Measurements from ENCODE around the gene LSM4. TPM values are rescaled to one million over a fixed set of nuclear protein-coding genes. Genes with fewer than 3 reads are reported as not detected.

The LSM4 gene
- total RNA-seq, 1 donor from 2014 or later: 80.3 TPM

DNA sequence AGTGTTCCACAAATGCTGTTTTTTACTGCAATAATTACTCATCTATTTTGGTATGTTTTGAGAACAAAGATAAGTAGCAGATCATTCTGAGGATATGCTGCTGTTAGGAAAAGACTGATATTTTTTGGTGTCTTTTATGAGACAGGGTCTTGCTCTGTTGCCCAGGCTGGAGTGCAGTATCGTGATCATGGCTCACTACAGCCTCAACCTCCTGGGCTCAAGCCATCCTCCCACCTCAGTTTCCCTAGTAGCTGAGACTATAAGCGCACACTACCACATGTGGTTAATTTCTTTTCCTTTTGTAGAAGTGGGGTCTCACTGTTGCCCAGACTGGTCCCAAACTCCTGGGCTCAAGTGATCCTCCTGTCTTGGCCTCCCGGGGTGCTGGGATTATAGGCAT lies 9.5 kb downstream of the LSM4 start:
- no peak for FAIRE-seq
- no peak for DNase-seq (ENCODE audit: low spot score in 2 of 2)

- DNase-seq (ENCODE audit: low spot score in 2 of 2): no peak
- FAIRE-seq: no peak
These were observed 10.8 kb downstream of the LSM4 start for GRCh38 chr19:18312092-18312534.

DNA sequence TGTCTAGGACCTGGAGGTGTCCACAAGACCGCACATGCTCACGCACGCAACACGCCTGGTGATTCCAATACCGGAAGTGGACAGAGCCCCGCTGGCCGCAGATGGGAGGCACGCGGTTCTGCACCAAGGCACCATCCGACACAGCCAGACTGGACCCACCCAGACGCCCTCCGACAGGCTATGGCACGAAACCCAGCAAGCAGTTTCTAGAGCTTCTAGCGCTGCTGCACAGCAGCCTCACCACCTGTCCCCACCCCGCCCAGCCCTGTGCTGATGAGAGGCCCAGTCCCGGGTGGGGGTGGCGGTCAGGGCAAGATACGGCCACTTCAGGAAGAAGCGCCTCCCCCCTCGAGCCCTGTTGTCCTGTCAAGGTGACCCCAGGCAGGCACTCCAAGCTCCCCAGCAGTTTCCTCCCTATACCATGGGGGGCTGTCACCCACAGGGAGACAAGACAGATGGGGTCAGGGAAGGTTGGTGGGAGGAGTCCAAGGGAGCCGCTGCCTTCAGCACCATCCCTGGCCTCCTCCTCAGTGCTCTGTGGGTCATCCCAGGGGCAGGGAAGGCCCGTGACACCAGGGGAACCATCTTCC lies 11.3 kb downstream of the LSM4 start:
- FAIRE-seq: no peak
- DNase-seq (ENCODE audit: low spot score in 2 of 2): no peak

- no peak for FAIRE-seq
- no peak for DNase-seq (ENCODE audit: low spot score in 2 of 2)
These were observed 11.9 kb downstream of the LSM4 start for GRCh38 chr19:18310966-18311365.

DNA sequence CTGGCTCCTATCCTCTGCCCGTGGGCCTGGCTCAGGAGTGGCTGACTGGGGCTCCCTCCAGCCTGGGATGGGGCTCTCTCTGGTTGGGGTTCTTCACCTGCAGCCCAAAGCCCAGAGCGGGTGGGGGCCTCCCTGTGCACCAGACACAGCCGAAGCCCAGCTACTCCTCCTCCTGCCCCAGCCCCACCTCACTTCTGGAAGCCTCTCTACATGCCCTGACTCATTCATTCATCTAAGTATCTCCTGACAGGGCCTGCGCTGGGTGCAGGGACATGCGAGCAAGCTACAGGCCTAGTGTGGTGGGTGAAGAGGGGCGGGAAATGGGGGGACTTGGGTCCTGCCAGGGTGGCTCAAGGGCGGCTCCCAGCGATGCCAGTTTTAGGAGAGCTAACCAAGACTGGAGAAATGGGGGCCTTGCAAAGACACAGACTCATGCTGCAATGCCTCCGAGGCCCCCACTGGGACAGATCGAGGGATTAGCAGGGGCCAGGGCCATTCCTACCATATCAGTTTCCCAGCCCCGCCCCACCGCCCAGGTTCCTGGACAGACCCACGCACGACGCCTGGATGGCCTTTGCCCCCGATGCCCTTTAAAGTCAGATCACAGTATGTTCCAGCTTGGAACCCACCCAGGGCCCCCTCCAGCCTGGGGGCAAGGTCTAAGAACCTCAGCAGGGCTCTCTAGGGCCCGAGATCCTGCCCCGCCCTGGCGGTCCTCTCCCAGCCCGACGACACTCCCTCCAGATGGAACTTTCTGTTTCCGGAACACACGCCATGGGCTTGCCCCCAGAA lies 12.6 kb downstream of the LSM4 start:
- DNase-seq (ENCODE audit: low spot score in 2 of 2) (no peak), FAIRE-seq (no peak)

GRCh38 chr19:18309525-18310064 lies 13.3 kb downstream of the LSM4 start:
- FAIRE-seq (no peak), DNase-seq (ENCODE audit: low spot score in 2 of 2) (no peak)

DNA sequence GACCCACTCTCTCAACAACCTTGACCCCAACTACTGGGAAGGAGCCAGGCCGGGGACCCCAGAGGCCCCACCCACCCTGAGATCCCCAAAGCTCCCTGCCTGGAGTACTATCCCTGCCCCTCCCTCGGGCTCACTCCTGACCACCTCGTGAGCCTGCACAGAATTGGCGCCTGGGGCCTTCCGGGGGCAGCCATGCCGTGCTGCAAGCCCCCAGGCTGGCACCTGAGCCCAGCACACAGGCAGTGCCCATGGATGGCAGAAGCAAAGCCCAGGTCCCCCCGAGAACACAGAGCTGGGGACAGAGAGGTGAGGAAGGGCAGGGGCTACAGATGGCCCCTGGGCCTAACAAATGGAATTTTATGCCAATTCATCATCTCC lies 13.9 kb downstream of the LSM4 start:
- no peak for FAIRE-seq

DNA sequence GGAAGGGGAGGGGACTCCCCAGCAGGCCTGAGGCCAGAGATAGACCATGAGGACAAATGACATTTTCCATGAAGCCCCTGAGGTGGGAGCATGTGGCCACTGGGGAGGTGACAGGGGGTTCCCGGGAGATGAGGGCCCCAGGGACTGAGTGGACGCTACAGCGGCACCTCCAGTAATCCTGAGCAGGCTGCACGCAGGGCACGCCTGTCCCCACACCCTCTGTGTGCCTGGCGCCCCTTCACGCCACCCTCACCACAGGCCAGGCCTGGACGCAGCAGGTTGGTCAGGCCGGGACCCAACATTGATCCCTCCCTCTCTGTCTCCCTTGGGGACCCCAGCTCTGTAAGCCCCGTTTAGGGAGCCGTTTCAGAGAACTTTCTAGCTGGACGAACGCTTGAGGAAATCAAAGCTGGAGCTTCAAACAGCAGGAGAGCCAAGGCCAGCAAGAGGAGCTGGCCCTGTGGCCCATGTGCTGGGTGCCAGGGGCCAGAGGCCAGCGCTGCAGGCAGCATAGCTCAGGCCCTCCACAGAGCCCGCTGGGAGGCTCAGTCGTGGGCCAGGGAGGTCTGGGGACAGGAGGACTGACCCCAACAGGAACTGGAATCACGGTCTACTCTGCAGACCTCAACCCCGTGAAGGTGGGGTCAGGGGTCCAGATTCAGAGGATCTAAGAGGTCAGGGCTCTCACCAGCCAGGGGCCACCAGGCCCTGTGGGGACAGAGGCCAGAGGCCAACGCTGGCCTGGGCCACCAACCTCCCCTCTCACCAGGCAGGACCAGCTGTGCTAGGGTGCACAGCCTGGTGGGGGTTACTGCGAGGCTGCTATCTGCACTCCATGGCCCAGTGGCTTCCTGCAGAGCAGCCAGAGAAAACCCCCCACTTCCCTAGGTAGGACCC lies 14.6 kb downstream of the LSM4 start:
- no peak for FAIRE-seq
- DNase-seq (ENCODE audit: low spot score in 2 of 2): no peak

More for the DNA sequence above, 13.9 kb downstream of the LSM4 start:
- no peak for DNase-seq (ENCODE audit: low spot score in 2 of 2)

DNA sequence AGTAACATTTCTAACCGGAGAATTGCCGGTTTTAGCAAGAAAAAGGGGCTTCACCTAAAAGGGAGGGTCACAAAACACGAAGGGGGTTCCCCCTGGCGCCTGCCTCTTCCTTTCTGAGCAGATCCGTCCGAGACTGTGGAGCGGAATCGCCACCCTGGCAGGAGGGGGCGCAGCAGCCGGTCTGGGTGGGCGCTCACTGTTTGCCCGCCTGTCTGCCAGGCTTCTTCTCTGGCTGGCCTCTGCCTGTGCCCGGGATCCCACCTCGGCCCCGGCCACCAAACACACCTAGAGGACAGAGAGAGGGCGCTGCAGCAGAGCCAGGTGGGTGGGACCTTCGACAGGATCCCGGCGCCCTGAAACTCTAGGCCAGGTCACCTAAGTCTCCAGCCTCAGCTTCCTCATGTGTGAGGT lies 15.6 kb downstream of the LSM4 start:
- FAIRE-seq (no peak), DNase-seq (ENCODE audit: low spot score in 2 of 2) (no peak)

GRCh38 chr19:18306888-18307260 lies 16.0 kb downstream of the LSM4 start:
- DNase-seq (ENCODE audit: low spot score in 2 of 2) (no peak), FAIRE-seq (no peak)

DNA sequence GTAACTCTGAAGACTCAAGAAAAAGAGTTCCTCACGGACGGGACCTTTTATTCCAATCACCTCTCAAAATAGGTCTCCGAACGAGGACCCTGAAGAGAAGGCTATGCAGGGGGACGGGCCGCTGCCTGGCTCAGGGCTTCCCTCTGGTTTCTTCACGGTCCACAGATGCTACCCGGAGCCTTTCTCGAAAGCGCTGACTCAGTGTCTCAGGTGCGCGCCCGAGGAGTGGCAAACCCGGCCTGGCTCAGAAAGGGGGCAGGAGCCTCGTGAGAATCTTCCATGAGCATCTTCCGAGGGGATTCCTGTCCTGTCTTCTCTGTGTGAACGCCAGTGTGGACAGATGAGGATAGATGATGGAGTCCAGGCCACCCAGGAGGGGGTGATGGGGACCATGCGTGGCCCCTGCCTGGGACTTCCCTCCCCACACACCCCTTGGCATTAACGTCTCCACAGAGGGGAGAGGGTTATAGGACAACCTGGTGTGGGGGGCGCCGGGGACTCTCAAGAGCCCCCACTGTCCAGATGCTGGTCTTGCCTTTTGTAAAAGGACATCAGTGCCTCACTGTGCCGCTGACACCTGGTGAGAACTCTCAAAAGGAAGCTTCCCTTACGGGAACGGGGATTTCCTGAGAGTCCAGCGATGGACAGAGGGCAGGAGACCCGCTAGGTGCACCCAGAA lies 16.5 kb downstream of the LSM4 start:
- no peak for FAIRE-seq
- DNase-seq (ENCODE audit: low spot score in 2 of 2): no peak

DNA sequence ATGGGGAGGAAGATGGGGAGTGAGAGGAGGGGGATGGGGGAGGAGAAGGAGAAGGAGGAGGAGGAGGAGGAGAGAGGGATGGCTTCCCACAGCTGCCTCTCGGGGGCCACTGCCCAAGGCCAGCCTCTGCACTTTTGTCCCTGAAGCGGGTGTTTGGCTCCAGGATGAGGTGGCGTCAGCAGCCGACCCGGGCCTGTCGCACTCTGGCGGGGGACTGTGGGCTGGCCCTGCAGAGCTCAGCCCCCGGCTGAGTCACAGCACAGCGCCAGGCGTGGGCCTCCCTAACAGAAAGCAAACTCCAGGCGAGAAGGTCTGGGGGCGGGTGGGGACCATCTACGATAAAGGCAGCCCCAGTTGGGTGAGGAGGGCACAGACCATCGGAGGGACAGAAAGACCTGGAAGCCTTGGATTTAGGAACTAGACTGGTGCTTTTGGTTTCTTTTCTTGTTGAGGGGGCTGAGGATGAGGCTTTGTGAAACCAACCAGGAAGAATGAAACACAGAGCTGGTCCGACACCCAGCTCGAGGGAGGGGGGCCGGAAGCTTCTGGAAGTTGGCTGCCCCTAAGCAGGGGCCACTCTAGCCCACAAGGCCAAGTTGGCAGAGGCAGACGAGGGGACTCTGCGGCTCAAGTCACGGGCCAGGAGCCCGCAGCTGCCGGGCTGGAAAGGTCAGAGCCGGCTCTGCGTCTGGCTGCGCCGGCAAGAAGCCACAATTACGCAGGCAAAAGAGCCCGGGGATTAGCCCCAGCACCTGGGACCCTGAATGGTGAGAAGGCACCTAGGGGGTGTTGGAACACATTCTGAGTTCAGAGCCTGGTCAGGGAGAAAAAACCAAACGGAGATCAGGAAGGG lies 18.2 kb downstream of the LSM4 start:
- FAIRE-seq: no peak
- DNase-seq (ENCODE audit: low spot score in 2 of 2): peak; percentile 74 to 94

DNA sequence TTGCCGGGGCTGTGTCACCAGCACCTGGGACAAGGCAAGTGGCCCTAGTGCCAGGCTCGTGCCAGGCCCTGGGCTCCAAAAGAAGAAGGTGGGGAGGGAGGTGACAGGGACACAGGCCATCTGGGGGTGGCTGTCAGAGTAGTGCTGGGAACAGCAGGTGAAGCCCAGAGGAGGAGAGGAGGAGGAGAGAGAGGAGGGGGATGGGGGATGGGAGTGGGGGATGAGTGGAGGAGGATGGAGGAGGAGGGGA lies 18.7 kb downstream of the LSM4 start:
- DNase-seq (ENCODE audit: low spot score in 2 of 2): peak in 1 of 2 donors; percentile 59
- no peak for FAIRE-seq

DNA sequence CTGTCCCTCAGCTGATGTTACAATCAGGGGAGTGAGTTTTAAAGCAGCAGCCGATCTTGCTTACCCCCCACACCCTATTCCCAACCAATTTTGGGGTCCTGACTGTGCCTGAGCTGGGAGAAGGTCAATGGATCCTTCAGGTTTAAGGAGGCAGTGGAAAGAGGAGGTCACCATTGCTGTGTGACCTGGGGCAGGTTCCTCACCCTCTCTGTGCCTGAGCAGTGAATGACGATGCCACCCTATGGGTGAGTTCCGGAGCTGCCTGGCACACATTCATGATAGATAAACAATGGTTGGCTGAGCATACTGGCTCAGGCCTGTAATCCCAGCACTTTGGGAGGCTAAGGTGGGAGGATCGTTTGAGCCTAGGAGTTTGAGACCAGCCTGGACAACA lies 21.2 kb downstream of the LSM4 start:
- FAIRE-seq (no peak), DNase-seq (ENCODE audit: low spot score in 2 of 2) (no peak)

DNA sequence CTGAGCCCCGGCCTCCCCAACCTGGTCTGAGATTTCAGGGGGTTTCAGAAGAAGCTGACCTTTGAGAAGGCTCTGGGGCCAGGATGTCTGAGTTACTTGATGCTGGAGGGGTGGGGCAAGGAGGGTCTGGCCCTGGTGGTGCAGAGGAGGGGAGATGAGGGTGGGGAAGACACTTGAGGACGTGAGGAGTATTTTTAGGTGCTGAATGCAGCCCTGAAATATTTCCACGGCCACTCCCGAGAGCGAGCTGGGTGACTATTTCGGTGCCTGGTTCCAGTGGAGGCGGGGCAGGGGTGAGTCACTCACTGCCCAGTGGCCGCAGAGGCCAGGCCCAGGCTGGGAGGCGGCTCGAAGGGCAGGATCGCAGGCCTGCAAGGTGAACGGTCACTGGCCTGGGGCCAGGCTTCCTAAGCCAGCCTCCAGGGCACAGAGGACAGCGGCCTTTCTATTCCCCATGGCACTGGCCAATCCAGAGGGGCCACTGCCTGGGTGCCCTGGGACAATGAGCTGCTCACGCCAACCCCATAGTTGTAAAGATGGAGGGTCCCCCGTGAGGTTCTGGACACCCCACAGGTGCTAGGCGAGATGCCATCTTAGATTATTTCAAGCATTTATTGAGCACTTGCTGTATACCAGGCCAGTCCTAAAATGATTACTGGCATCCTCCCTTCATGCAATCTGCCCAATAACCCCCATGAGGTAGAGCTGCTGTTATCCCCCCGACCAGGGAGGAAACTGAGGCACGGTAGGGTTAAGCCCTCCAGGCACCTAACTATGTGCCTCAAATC lies 21.8 kb downstream of the LSM4 start:
- FAIRE-seq (no peak), DNase-seq (ENCODE audit: low spot score in 2 of 2) (no peak)

- no peak for DNase-seq (ENCODE audit: low spot score in 2 of 2)
- FAIRE-seq: no peak
These were observed 23.2 kb downstream of the LSM4 start for GRCh38 chr19:18299654-18300053.

DNA sequence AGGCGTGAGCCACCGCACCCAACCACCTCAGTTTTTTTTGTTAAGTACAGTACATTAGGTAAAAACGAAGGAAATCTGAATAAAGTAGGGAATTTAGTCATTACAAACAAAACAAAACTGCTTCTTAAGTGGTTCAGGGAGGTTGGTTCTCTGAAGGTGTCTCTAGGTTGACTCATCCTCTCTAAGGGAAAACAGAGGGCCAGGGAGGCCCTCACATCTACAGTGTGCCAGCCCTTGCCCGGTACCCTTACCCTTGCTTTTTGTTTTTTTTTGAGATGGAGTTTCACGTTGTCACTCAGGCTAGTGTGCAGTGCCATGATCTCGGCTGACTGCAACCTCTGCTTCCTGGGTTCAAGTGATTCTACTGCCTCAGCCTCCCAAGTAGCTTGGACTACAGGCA lies 24.3 kb downstream of the LSM4 start:
- DNase-seq (ENCODE audit: low spot score in 2 of 2) (no peak), FAIRE-seq (no peak)

DNA sequence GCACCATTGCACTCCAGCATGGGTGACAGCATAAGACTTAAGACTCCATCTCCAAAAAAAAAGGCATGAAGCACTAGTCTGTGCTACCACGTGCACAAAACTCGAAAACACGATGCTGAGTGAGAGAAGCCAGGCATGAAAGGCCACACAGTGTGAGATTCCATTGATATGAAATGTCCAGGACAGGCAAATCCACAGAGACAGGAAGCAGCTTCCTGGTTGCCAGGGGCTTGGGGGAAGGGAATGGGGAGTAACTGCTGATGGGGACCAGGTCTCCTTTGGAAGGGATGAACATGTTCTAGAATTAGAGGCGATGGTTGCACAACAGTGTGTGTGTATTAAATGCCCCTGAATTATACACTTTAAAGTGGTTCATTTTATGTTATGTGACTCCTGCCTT lies 25.6 kb downstream of the LSM4 start:
- no peak for FAIRE-seq

GRCh38 chr19:18295034-18295451 lies 27.8 kb downstream of the LSM4 start:
- no peak for FAIRE-seq
- DNase-seq (ENCODE audit: low spot score in 2 of 2): no peak

More for the DNA sequence above, 25.6 kb downstream of the LSM4 start:
- DNase-seq (ENCODE audit: low spot score in 2 of 2): no peak

Data from frontal cortex (tissue), 4 donors.